Glutamatergic neuron (in vitro differentiated cells): ENCODE measurements around the gene ARSD. TPM values are rescaled to one million over a fixed set of nuclear protein-coding genes. Genes with fewer than 3 reads are reported as not detected.

Experiments
- DNase-seq: peaks from one replicate; pipeline ENCODE4 v3.0.0; 2022
- H3K27ac Mint-ChIP-seq: one replicate; pipeline ENCODE4 v1.8.0; 2020; ENCODE audit warnings: mild to moderate bottlenecking, mixed read lengths, inconsistent platforms; ENCODE audit not compliant: unreplicated experiment
- H3K27me3 Mint-ChIP-seq: one replicate; pipeline ENCODE4 v1.8.0; 2020; ENCODE audit warnings: mild to moderate bottlenecking, moderate library complexity, mixed read lengths, inconsistent platforms; ENCODE audit not compliant: unreplicated experiment
- H3K36me3 Mint-ChIP-seq: one replicate; pipeline ENCODE4 v1.8.0; 2020; ENCODE audit warnings: mild to moderate bottlenecking, mixed read lengths, inconsistent platforms; ENCODE audit not compliant: unreplicated experiment
- H3K4me1 Mint-ChIP-seq: one replicate; pipeline ENCODE4 v1.8.0; 2020; ENCODE audit warnings: mild to moderate bottlenecking, low read depth, mixed read lengths, inconsistent platforms; ENCODE audit not compliant: unreplicated experiment
- H3K4me3 Mint-ChIP-seq: one replicate; pipeline ENCODE4 v1.8.0; 2020; ENCODE audit warnings: mild to moderate bottlenecking, mixed read lengths, inconsistent platforms; ENCODE audit not compliant: unreplicated experiment
- H3K9me3 Mint-ChIP-seq: one replicate; pipeline ENCODE4 v1.8.0; 2020; ENCODE audit warnings: mild to moderate bottlenecking, moderate library complexity, mixed read lengths, inconsistent platforms; ENCODE audit not compliant: unreplicated experiment
- total RNA-seq: library from RNA; stranded (reverse); fragmentation: NEBNext Ultra II Directional; extraction: Animal tissue kit (Norgen Biotek cat#: 25700); gene quantifications from one replicate; pipeline ENCODE4 v1.2.1, GENCODE V29; 2021; ENCODE audit not compliant: unreplicated experiment
- TF ChIP-seq, protein P1 (sequence below): fragments of 200-600 bp; sonication (generic); IDR thresholded peaks from one replicate; pipeline ENCODE4 v1.5.0; 2021; ENCODE audit not compliant: partially characterized antibody, unreplicated experiment

The ARSD gene
- total RNA-seq, 1 donor from 2014 or later, result 13.3 TPM

DNA sequence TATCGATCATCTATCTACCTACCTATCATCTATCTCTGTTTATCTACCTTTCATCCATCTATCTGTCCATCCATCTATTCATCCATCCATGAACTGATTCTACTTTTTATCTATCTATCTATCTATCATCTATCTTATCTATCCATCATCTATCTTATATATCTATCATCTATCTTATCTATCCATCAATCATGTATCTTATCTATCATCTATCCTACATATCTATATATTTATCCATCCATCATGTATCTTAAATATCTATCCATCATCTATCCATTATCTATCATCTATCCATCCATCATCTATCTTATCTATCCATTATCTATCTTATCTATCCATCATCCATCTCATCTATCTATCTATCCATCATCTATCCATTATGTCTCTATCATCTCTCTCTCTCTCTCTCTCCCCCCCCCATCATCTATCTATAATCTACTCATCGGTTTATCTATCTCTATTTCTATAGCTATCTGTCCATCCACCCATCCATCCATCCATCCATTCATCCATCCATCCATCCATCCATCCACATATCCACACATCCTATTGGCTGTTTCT, 20.9 kb downstream of the ARSD start:
- TF ChIP-seq, protein P1, sequence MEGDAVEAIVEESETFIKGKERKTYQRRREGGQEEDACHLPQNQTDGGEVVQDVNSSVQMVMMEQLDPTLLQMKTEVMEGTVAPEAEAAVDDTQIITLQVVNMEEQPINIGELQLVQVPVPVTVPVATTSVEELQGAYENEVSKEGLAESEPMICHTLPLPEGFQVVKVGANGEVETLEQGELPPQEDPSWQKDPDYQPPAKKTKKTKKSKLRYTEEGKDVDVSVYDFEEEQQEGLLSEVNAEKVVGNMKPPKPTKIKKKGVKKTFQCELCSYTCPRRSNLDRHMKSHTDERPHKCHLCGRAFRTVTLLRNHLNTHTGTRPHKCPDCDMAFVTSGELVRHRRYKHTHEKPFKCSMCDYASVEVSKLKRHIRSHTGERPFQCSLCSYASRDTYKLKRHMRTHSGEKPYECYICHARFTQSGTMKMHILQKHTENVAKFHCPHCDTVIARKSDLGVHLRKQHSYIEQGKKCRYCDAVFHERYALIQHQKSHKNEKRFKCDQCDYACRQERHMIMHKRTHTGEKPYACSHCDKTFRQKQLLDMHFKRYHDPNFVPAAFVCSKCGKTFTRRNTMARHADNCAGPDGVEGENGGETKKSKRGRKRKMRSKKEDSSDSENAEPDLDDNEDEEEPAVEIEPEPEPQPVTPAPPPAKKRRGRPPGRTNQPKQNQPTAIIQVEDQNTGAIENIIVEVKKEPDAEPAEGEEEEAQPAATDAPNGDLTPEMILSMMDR, result no peak
- DNase-seq, result no peak
- peaks cover 9% of the 10 kb centered on the region for H3K36me3 Mint-ChIP-seq
- H3K27ac Mint-ChIP-seq, result peak overlapping the region; percentile 31
- peaks cover 2% of the 10 kb centered on the region for H3K27me3 Mint-ChIP-seq
- no peaks in the 10 kb centered on the region for H3K4me1 Mint-ChIP-seq
- H3K4me3 Mint-ChIP-seq, result no peak overlapping the region
- H3K9me3 Mint-ChIP-seq, result no peaks in the 10 kb centered on the region

DNA sequence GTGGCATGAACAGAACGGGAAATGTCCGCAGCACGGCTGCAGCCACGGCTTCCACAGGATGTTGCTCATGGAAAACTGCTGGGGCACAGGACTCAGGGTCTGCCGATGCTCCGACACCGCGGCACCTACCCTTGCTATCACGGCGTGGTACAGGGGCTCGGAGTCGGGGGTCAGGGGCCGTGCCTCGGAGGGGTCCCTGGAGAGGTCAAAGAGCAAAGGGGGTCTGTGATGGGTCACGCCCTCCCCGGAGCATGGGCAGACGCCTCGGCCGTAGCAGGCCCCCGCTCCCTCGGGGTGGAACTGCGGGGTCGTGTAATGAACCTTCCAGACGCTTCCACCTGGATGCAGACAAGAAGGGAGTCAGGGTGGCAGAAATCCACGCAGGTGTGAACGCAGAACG, 21.8 kb downstream of the ARSD start:
- no peak for DNase-seq
- H3K4me3 Mint-ChIP-seq, result no peak overlapping the region
- peaks cover 2% of the 10 kb centered on the region for H3K9me3 Mint-ChIP-seq
- H3K36me3 Mint-ChIP-seq, result peaks cover 9% of the 10 kb centered on the region
- peaks cover 4% of the 10 kb centered on the region for H3K27me3 Mint-ChIP-seq
- no peak overlapping the region for H3K27ac Mint-ChIP-seq
- H3K4me1 Mint-ChIP-seq, result no peaks in the 10 kb centered on the region
- TF ChIP-seq, protein P1, result no peak

DNA sequence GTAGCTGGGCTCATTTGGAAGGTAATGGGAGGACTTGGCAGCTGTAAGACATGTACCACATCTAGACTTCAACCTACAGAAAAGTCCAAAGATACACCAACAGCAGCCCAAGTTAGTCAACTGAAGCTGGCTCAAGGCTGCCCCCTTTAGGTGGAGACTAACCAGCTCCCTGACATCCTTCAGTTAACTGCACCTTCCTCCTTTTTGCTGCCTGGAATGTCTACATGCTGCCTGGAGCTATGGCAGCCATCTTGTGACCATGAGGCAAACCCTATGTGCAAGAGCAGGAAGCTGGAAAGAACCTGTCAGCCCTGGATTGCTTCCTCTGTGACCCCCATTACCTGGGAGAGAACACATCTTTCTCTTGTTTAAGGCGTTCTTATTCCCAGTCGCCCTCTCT, 25.8 kb downstream of the ARSD start:
- H3K4me3 Mint-ChIP-seq, result no peak overlapping the region
- H3K4me1 Mint-ChIP-seq, result no peaks in the 10 kb centered on the region
- DNase-seq, result no peak
- TF ChIP-seq, protein P1, result no peak
- no peak overlapping the region for H3K27ac Mint-ChIP-seq
- peaks cover 4% of the 10 kb centered on the region for H3K27me3 Mint-ChIP-seq
- peaks cover 8% of the 10 kb centered on the region for H3K36me3 Mint-ChIP-seq
- peaks cover 2% of the 10 kb centered on the region for H3K9me3 Mint-ChIP-seq

DNA sequence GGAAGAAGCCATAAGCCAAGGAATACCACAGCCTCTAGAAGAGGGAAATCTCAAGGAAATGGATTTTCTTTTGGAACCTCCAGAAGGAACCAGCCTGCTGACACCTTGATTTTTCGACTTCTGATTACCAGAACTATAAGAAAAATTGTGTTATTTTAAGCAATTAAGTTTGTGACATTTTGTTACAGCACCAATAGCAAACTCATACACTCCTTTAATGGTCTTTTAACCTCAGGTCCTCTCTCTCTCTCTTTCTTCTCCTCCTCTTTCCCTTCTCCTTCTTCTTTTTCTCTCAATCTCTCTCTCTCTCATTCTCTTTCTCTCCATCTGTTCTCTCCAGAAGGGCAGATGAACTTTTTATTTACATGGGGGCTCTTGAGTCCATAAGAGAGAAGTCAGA, 26.3 kb downstream of the ARSD start:
- Mint-ChIP-seq H3K4me1 (no peaks in the 10 kb centered on the region), H3K27ac (no peak overlapping the region), H3K4me3 (no peak overlapping the region), H3K9me3 (peaks cover 2% of the 10 kb centered on the region), H3K36me3 (peaks cover 3% of the 10 kb centered on the region), H3K27me3 (peaks cover 2% of the 10 kb centered on the region)
- TF ChIP-seq, protein P1, result no peak
- DNase-seq, result no peak

DNA sequence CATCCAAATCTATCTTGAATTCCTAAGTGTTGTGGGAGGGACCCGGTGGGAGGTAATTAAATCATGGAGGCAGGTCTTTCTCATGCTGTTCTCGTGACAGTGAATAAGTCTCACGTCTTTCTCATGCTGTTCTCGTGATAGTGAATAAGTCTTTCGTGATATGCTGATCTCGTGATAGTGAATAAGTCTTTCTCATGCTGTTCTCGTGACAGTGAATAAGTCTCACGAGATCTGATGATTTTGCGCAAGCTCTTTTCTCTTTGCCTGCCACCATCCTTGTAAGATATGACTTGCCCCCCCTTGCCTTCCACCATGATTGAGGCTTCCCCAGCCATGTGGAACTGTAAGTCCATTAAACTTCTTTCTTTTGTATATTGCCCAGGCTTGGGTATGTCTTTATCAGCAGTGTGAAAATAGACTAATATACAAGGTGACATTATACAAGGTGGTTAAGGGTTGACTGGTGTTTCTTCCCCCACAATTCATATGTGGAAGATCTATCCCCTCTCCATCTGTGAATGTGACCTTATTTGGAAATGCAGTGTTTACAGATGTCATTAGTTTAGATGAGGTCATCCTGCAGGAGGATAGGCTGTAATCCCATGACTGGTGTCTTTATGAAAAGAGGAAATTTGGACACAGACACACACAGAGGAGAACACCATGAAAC, 27.6 kb downstream of the ARSD start:
- TF ChIP-seq, protein P1, result no peak
- H3K27me3 Mint-ChIP-seq, result peaks cover 2% of the 10 kb centered on the region
- H3K27ac Mint-ChIP-seq, result no peak overlapping the region
- peaks cover 2% of the 10 kb centered on the region for H3K9me3 Mint-ChIP-seq
- no peak overlapping the region for H3K4me3 Mint-ChIP-seq
- H3K4me1 Mint-ChIP-seq, result no peaks in the 10 kb centered on the region
- H3K36me3 Mint-ChIP-seq, result no peaks in the 10 kb centered on the region
- no peak for DNase-seq
